ACHN (cell line): ENCODE results near the gene GNMT.
"Not testable (repeated sequence)": the region's sequence is repeated elsewhere in the genome, so short reads cannot be mapped to it uniquely, and the experiment has no call there.

Experiments
- DNase-seq: peaks from one replicate; pipeline ENCODE4 v3.0.0-alpha.2; 2015
- in situ Hi-C: cut with HindIII; loops from 2 replicates; pipeline ENCODE4 v1.10.0; 2017; ENCODE audit warnings: low sequenced_read_pairs, low pct_ligation_motif_present, low pct_unique_long_range_greater_than_20kb

GNMT gene

GRCh38 chr6:42996513-42996912, 36.0 kb downstream of the GNMT start:
- peak; percentile 7 for DNase-seq
- in situ Hi-C loops = no loop called here

- DNase-seq, in situ Hi-C loops: not testable (repeated sequence)
Measured at GRCh38 chr6:42998205-42998604, 37.7 kb downstream of the GNMT start.

- DNase-seq = no peak
Measured at GRCh38 chr6:43001843-43002242, 41.3 kb downstream of the GNMT start.

GRCh38 chr6:43005844-43006243, 45.3 kb downstream of the GNMT start:
- no peak for DNase-seq
- in situ Hi-C loops = no loop called here

More at GRCh38 chr6:43001843-43002242, 41.3 kb downstream of the GNMT start:
- in situ Hi-C loops = no loop called here

- in situ Hi-C loops = no loop called here
- no peak for DNase-seq
Measured at GRCh38 chr6:43006251-43006650, 45.7 kb downstream of the GNMT start.

GRCh38 chr6:43007126-43007525, 46.6 kb downstream of the GNMT start:
- in situ Hi-C loops = no loop called here
- no peak for DNase-seq

- in situ Hi-C loops = no loop called here
- DNase-seq = peak; percentile 42
Measured at GRCh38 chr6:43009124-43009523, 48.6 kb downstream of the GNMT start.

GRCh38 chr6:43011207-43011606, 50.7 kb downstream of the GNMT start:
- in situ Hi-C loops = no loop called here

GRCh38 chr6:43012364-43012763, 51.8 kb downstream of the GNMT start:
- no peak for DNase-seq
- in situ Hi-C loops = no loop called here

More at GRCh38 chr6:43011207-43011606, 50.7 kb downstream of the GNMT start:
- DNase-seq = no peak

- in situ Hi-C loops = no loop called here
- no peak for DNase-seq
Measured at GRCh38 chr6:43013097-43013842, 52.7 kb downstream of the GNMT start.
